WTC11 (cell line): ENCODE results near the gene PRUNE2. TPM values are rescaled to one million over a fixed set of nuclear protein-coding genes. Genes with fewer than 3 reads are reported as not detected.

Source experiments
- ATAC-seq: fragments of 200-7000 bp; cut with Tn5 transposase; 2 replicates; pipeline ENCODE4 v1.10.0; 2021; ENCODE audit warnings: mild to moderate bottlenecking, moderate library complexity
- CTCF ChIA-PET: fragments of 300-600 bp; sonication (Branson Sonifier 250); formaldehyde crosslinking; loops from one replicate; lab custom pipeline; 2021; ENCODE audit warnings: antibody characterized with exemption; lab: Charles Lee
- POLR2A ChIA-PET: fragments of 350-600 bp; sonication (Branson Sonifier 250); formaldehyde crosslinking; loops from one replicate; lab custom pipeline; 2021; ENCODE audit warnings: antibody characterized with exemption; lab: Charles Lee
- DNase-seq: peaks from one replicate; pipeline ENCODE4 v3.0.0; 2021; ENCODE audit warnings: low spot score
- H3K27ac Mint-ChIP-seq: 2 replicates; pipeline ENCODE4 v1.8.0; 2021; ENCODE audit warnings: mixed read lengths
- H3K27me3 Mint-ChIP-seq: 2 replicates; pipeline ENCODE4 v1.8.0; 2021; ENCODE audit warnings: low read depth, mild to moderate bottlenecking, moderate library complexity, mixed read lengths
- H3K36me3 Mint-ChIP-seq: 2 replicates; pipeline ENCODE4 v1.8.0; 2021; ENCODE audit warnings: mixed read lengths
- H3K4me1 Mint-ChIP-seq: 2 replicates; pipeline ENCODE4 v1.8.0; 2022; ENCODE audit warnings: mixed read lengths
- H3K4me3 Mint-ChIP-seq: 2 replicates; pipeline ENCODE4 v1.8.0; 2021; ENCODE audit warnings: mild to moderate bottlenecking, moderate library complexity, mixed read lengths
- H3K9me3 Mint-ChIP-seq: 2 replicates; pipeline ENCODE4 v1.8.0; 2021; ENCODE audit warnings: mixed read lengths
- AFF4 ChIP-seq: sonication (generic); formaldehyde crosslinking; IDR thresholded peaks from 2 replicates; pipeline ENCODE4 v1.8.1; 2023; ENCODE audit warnings: mild to moderate bottlenecking, missing genetic modification reagents, borderline replicate concordance
- ATF2 ChIP-seq: sonication (generic); formaldehyde crosslinking; IDR thresholded peaks from 2 replicates; pipeline ENCODE4 v1.8.1; 2022; ENCODE audit warnings: low read depth, missing genetic modification reagents, borderline replicate concordance
- ATF3 ChIP-seq: sonication (generic); formaldehyde crosslinking; conservative IDR thresholded peaks from 2 replicates; pipeline ENCODE4 v1.8.1; 2022; ENCODE audit warnings: mild to moderate bottlenecking, missing genetic modification reagents
- ATF6 ChIP-seq: sonication (generic); formaldehyde crosslinking; IDR thresholded peaks from 2 replicates; pipeline ENCODE4 v1.8.1; 2023; ENCODE audit warnings: mild to moderate bottlenecking, missing genetic modification reagents
- CTCF ChIP-seq: fragments of 200-600 bp; IDR thresholded peaks from 2 replicates; pipeline ENCODE4 v1.8.0; 2022; ENCODE audit warnings: antibody characterized with exemption
- E2F5 ChIP-seq: sonication (generic); formaldehyde crosslinking; IDR thresholded peaks from 2 replicates; pipeline ENCODE4 v1.8.1; 2022; ENCODE audit warnings: mild to moderate bottlenecking, moderate library complexity, missing genetic modification reagents
- GABPB1 ChIP-seq: sonication (generic); formaldehyde crosslinking; IDR thresholded peaks from 2 replicates; pipeline ENCODE4 v1.8.1; 2023; ENCODE audit warnings: mild to moderate bottlenecking, missing genetic modification reagents
- GRHL2 ChIP-seq: fragments of 250-450 bp; sonication (Bioruptor Pico); IDR thresholded peaks from 2 replicates; pipeline ENCODE4 v1.8.0; 2022; ENCODE audit warnings: mild to moderate bottlenecking, moderate library complexity; ENCODE audit not compliant: insufficient replicate concordance, severe bottlenecking
- JUN ChIP-seq: sonication (generic); formaldehyde crosslinking; IDR thresholded peaks from 2 replicates; pipeline ENCODE4 v1.8.0; 2023; ENCODE audit warnings: mild to moderate bottlenecking, missing genetic modification reagents
- NFE2L1 ChIP-seq: sonication (generic); formaldehyde crosslinking; IDR thresholded peaks from 2 replicates; pipeline ENCODE4 v1.8.1; 2023; ENCODE audit warnings: missing genetic modification reagents
- NR1H2 ChIP-seq: sonication (generic); formaldehyde crosslinking; IDR thresholded peaks from 2 replicates; pipeline ENCODE4 v1.9.0; 2021; ENCODE audit warnings: mild to moderate bottlenecking, moderate library complexity, missing genetic modification reagents
- NR2C2 ChIP-seq: sonication (generic); formaldehyde crosslinking; IDR thresholded peaks from 2 replicates; pipeline ENCODE4 v1.8.0; 2022; ENCODE audit warnings: mild to moderate bottlenecking, missing genetic modification reagents
- SOX15 ChIP-seq: fragments of 250-450 bp; sonication (Bioruptor Pico); IDR thresholded peaks from 2 replicates; pipeline ENCODE4 v1.9.0; 2021; ENCODE audit warnings: mild to moderate bottlenecking
- ZBTB21 ChIP-seq: sonication (generic); formaldehyde crosslinking; IDR thresholded peaks from 2 replicates; pipeline ENCODE4 v1.8.1; 2023; ENCODE audit warnings: mild to moderate bottlenecking, missing genetic modification reagents, borderline replicate concordance
- ZNF281 ChIP-seq: sonication (generic); formaldehyde crosslinking; IDR thresholded peaks from 2 replicates; pipeline ENCODE4 v1.8.0; 2023; ENCODE audit warnings: mild to moderate bottlenecking, missing genetic modification reagents
- total RNA-seq: library from RNA; stranded (reverse); gene quantifications from 3 replicates; pipeline ENCODE4 v1.2.3, GENCODE V29; 2021

PRUNE2 gene
- total RNA-seq, 1 experiment from 2014 or later = 13.1 TPM

- TF ChIP-seq NFE2L1 (CRISPR knock-in tag) = no peak
Observed at GRCh38 chr9:76707510-76707909, 198.4 kb downstream of the PRUNE2 start (continued).

GRCh38 chr9:76704593-76705204 is 201.2 kb downstream of the PRUNE2 start:
- H3K4me3 Mint-ChIP-seq = no peak overlapping the region
- ATAC-seq (peak; percentile 81), DNase-seq (no peak)
- no peak overlapping the region for H3K27ac Mint-ChIP-seq
- H3K9me3 Mint-ChIP-seq = no peaks in the 10 kb centered on the region
- TF ChIP-seq GABPB1 (CRISPR knock-in tag) (no peak), CTCF (peak; percentile 54; the same call in 1 of the 2 replicates)
- H3K36me3 Mint-ChIP-seq = no peaks in the 10 kb centered on the region
- ChIA-PET CTCF (interaction anchor here (0.5 to 2.5 kb wide), 17 partner anchors 9 to 497 kb away, joined by 3 to 13 read pairs (median 3); partner anchors contain the start of genes GCNT1 and RFK), POLR2A (interaction anchor here (0.7 kb wide), 1 partner anchor 243 kb away, joined by 3 read pairs; no protein-coding TSS in a partner anchor)
- H3K4me1 Mint-ChIP-seq = peaks cover 11% of the 10 kb centered on the region
- H3K27me3 Mint-ChIP-seq = no peaks in the 10 kb centered on the region

- peaks cover 11% of the 10 kb centered on the region for H3K4me1 Mint-ChIP-seq
- DNase-seq = no peak
- ChIA-PET CTCF (interaction anchor here (0.9 to 2.5 kb wide), 6 partner anchors 10 to 309 kb away, joined by 3 to 13 read pairs (median 3); partner anchors contain the start of gene RFK), POLR2A (no interaction called here)
- peak overlapping the region; percentile 26; the same call in 1 of the 2 replicates for H3K27ac Mint-ChIP-seq
- H3K27me3 Mint-ChIP-seq = no peaks in the 10 kb centered on the region
- H3K9me3 Mint-ChIP-seq = no peaks in the 10 kb centered on the region
- H3K4me3 Mint-ChIP-seq = no peak overlapping the region
- H3K36me3 Mint-ChIP-seq = no peaks in the 10 kb centered on the region
- ATAC-seq = peak; percentile 36; the same call in 1 of the 2 replicates
- no peak for TF ChIP-seq NR1H2
- no peak for TF ChIP-seq ATF3 (CRISPR knock-in tag)
- TF ChIP-seq JUN (CRISPR knock-in tag) = no peak
- TF ChIP-seq AFF4 (CRISPR knock-in tag) = no peak
- no peak for TF ChIP-seq GRHL2 (CRISPR knock-in tag)
- TF ChIP-seq ZBTB21 = no peak
- TF ChIP-seq E2F5 (CRISPR knock-in tag) = no peak
- TF ChIP-seq ATF6 = no peak
- no peak for TF ChIP-seq NR2C2 (CRISPR knock-in tag)
- TF ChIP-seq ZNF281 (CRISPR knock-in tag) = no peak
- TF ChIP-seq SOX15 = no peak
- no peak for TF ChIP-seq ATF2 (CRISPR knock-in tag)
Observed at GRCh38 chr9:76703270-76703669, 202.6 kb downstream of the PRUNE2 start.
